Measurements from ENCODE around the gene NUDT17. TPM values are rescaled to one million over a fixed set of nuclear protein-coding genes. Genes with fewer than 3 reads are reported as not detected.

The NUDT17 gene, protein sequence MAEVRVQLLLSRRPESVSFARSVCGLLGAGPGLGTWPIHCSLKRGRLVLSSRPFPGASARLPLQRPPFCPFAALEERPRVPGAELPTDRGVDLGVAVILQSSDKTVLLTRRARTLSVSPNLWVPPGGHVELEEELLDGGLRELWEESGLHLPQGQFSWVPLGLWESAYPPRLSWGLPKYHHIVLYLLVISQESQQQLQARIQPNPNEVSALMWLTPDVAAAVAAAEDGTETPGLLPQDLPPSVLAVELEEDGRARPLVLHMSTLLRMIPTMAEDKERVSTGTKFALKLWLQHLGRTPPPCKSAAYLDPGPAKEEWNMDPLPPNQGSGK
- 2.6 and 3.0 TPM in 2 replicates for total RNA-seq

DNA sequence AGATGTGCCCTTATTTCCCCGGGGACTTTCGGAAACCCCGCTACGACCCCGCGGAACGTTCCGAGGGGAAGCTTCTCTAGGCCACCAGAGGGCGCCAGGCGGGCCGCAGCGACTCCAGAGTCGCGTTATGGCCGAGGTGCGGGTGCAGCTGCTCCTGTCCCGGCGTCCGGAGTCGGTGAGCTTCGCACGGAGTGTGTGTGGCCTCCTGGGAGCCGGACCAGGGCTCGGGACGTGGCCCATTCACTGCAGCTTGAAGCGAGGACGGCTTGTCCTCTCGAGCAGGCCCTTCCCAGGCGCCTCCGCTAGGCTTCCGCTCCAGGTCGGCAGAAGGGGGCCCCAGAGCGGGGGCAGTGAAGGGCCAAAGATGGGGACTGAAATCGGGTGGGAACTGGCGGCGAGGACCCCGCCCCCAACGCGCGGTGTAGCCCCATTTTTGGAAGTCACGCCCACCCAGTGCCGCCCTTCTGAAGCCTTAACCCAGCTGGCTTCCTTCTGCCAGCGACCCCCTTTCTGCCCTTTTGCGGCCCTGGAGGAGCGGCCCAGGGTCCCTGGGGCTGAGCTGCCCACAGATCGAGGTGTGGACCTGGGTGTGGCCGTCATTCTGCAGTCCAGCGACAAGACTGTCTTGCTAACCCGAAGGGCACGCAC is at the start of gene NUDT17:
NUDT17 (plus strand) TSS at position 117 of the 648 bp plus-strand sequence; CDS start at position 128, 11 bp downstream.

DNA sequence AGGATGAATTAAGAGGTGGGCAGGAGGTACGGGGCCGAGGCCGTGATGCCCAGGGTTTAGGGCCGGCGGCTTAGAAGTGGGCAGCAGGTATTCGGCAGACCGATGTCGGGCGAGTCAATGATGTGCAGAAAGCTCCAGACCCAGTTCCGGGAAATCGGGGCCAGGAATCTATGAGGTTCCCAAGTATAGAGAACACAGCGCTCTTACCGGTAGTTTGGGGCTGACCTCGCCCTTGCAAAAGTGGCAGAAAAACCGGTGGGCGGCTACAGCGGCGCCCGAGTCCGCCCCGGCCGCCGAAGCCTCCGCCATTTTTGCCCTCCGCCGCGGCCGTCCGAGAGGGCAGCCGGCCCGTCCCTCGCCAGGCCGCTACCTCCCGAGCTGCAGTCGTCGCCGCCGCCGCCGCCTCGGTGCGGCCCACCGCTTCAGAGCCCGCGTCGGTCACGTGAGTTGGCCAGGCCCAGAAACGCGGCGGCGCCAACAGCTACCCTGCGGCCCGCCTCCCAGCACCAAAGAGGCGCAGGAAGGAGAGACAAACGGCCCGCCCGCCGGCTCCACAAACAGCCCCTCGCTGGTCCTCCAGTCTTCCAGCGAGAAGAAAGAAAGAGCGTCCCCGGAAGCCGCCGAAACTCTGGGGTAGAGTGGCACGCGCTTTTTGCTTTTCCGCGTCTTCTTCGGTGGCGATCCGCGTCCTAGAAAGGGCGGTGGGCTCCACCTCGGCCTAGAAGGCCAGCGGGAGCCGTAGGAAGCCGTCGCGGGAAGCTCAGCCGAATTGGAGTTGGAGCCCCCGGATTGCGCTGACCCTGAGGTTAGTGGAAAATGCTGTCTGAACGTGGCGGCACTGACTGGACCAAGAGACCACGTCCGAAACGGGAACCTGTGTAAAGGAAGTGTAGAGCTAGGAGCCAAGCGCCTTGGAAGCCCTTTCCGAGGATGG is 21.6 kb upstream of the NUDT17 start, which contains the start of the genes POLR3C and RNF115:
POLR3C (plus strand) TSS at position 636 of the 934 bp plus-strand sequence. CDS start 1,577 bp downstream, outside the sequence.
RNF115 (minus strand) TSS at position 531 of the 934 bp plus-strand sequence; CDS start at position 309, 222 bp downstream.

DNA sequence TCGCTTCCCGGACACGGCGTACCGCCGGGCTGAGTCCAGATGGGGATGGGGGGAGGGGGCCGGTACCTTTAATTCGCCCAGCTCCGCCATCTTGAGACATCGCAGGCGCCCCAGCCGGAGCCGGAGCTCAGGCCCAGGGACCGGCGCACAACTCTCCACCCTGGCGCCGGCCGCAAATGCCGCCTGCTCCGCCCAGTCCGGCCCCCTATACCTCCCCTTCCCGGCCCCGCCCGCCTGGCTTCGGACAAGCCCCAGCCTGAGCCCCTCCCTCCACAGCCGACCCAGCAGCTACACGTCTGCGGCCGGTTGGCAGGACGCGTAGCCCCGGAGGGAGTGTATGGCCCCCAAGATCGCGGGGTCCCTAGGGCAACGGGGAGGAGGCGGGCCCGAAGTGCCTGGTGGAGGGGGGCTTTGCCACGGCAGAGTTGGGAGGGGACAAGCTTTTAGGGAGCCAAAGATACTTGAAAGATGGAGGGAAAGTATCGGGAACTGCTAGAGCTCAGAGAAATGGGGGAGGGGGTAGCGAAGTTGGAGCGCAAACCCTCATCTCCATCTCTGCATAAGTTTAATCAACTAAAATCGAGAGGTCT is 13.6 kb downstream of the NUDT17 start, which contains the start of gene PIAS3:
PIAS3 (minus strand) TSS at position 181 of the 590 bp plus-strand sequence; CDS start at position 90, 91 bp downstream.

DNA sequence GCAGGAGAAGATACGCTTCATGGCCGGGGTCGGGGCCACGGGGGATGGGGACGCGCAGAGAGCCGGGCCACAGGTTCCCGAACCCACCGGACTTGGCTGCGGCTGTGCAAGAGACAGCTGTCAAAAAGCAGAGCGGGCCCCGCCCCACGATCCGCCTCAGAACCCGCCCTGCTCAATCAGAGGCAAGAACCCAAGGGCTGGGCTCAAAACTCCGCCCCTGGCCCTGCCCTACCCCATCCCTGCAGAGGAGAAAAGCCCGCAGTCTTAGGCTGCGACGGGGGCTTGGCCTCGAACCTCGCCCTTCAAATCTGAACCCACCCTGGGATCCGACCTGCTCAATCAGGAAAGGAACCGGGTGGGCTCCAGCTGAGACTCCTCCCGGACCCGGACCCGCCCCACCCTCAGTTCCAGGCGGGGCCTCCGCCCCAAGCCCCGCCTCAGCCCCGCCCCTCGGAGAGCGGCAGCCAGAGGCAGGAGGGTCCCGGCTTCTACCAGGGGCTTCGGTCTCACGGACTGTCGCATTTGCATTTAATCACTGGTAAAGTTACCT is 40.4 kb downstream of the NUDT17 start, which contains the start of gene ANKRD35:
ANKRD35 (minus strand) TSS at position 129 of the 550 bp plus-strand sequence; CDS start at position 21, 108 bp downstream.

Other genes with a start within 250 kb of the NUDT17 start
- 18.3 and 22.3 TPM in 2 replicates for gene GPR89A, start 237.6 kb upstream of the NUDT17 start, total RNA-seq
- under 0.01 TPM in 1 of 2 replicates, not detected in the other for gene PDZK1, start 138.3 kb upstream of the NUDT17 start, total RNA-seq
- not detected in 2 replicates for gene CD160, start 126.1 kb upstream of the NUDT17 start, total RNA-seq
- gene RNF115, start 21.5 kb upstream of the NUDT17 start, total RNA-seq: 13.3 and 15.9 TPM in 2 replicates
- gene POLR3C, start 21.4 kb upstream of the NUDT17 start, total RNA-seq: 22.4 and 24.6 TPM in 2 replicates
- gene PIAS3, start 13.5 kb downstream of the NUDT17 start, total RNA-seq: 4.3 and 5.8 TPM in 2 replicates
- gene ANKRD35, start 40.2 kb downstream of the NUDT17 start, total RNA-seq: under 0.01 TPM in 1 of 2 replicates, not detected in the other
- 2.0 and 4.2 TPM in 2 replicates for gene ITGA10, start 64.4 kb downstream of the NUDT17 start, total RNA-seq
- 28.9 and 30.9 TPM in 2 replicates for gene PEX11B, start 73.1 kb downstream of the NUDT17 start, total RNA-seq
- gene RBM8A, start 81.9 kb downstream of the NUDT17 start, total RNA-seq: 92.2 and 123 TPM in 2 replicates
- gene LIX1L, start 112.4 kb downstream of the NUDT17 start, total RNA-seq: 23.7 and 26.8 TPM in 2 replicates
- under 0.01 TPM in 2 replicates for gene ANKRD34A, start 118.9 kb downstream of the NUDT17 start, total RNA-seq
- 15.8 and 16.8 TPM in 2 replicates for gene POLR3GL, start 119.1 kb downstream of the NUDT17 start, total RNA-seq
- gene TXNIP, start 150.9 kb downstream of the NUDT17 start, total RNA-seq: 95.3 and 200 TPM in 2 replicates
- gene HJV, start 176.1 kb downstream of the NUDT17 start, total RNA-seq: not detected in 2 replicates